NT2/D1 (cell line): Measurements from ENCODE around the gene HBA1.

Experiments used
- YY1 ChIP-seq: IDR thresholded peaks from 2 replicates; pipeline ENCODE4 v1.6.1; 2011; ENCODE audit not compliant: insufficient read length, insufficient read depth
- ZNF274 ChIP-seq: IDR thresholded peaks from 2 replicates; pipeline ENCODE4 v1.6.1; 2011; ENCODE audit warnings: mild to moderate bottlenecking, low read depth, low read length

DNA sequence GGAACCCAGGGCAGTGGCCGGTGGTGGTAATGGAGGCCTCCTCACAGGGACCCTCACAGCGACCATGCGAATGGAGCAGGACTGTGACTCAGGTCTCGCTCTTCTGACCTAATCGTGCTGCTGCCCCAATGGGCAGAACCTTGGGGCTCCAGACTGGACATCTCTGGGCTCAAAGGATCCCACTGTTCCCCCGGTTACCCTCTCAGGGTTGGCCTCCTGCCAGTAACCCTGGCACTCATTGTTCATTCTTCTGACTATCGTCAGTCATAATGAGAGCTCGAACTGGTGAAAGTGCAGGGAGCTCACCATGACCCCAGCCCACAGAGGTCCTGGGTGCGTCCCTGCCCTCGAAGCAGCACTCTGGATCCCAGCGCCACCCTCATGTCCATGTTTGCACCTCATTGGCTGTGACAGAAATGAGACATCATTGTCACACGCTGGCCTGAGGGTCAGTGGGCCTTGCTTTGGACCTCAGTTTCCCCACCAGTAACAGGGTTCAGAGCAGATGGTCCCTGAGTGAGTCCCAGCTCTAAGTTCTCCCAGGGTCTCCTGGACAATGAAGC, 34.0 kb upstream of the HBA1 start:
- TF ChIP-seq YY1 = no peak
- TF ChIP-seq ZNF274 = no peak
